ENCODE measurements around the gene GLIPR1L1.
A peak's percentile ranks its signal among the peaks of the same experiment; 100 is the strongest.

The GLIPR1L1 gene

DNA sequence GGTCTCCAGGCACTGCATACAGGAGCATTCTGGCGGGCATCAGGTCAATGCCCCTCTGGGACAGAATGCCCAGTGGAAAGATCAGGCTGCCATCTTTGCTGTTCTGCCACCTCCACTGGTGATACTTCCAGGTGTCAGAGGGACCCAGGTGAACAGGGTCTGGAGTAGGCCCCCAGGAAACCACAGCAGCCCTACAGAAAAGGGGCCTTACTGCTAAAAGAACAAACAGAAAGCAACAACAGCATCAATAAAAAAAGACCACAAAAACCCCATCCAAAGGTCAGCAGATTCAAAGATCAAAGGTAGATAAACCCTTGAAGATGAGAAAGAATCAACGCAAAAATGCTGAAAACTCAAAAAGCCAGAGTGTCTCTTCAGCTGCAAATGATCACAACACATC lies 15.9 kb downstream of the GLIPR1L1 start:
- DNase-seq (ENCODE audit: low read depth in 3 of 3), result no peak

DNA sequence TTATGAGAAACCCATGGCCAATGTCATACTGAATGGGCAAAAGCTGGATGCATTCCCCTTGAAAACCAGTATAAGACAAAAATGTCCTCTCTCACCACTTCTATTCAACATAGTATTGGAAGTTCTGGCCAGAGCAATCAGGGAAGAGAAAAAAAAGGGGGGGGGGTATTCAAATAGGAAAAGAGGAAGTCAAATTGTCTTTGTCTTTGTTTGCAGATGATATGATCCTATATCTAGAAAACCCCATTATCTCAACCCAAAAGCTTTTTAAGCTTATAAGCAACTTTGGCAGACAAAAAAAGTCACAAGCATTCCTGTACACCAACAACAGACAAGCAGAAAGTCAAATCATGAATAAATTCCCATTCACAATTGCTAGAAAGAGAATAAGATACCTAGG lies 19.5 kb downstream of the GLIPR1L1 start:
- no peak for DNase-seq (ENCODE audit: low read depth in 3 of 3)

- DNase-seq (ENCODE audit: low read depth in 3 of 3), result no peak
Observed at GRCh38 chr12:75360920-75361319, 26.4 kb downstream of the GLIPR1L1 start.

DNA sequence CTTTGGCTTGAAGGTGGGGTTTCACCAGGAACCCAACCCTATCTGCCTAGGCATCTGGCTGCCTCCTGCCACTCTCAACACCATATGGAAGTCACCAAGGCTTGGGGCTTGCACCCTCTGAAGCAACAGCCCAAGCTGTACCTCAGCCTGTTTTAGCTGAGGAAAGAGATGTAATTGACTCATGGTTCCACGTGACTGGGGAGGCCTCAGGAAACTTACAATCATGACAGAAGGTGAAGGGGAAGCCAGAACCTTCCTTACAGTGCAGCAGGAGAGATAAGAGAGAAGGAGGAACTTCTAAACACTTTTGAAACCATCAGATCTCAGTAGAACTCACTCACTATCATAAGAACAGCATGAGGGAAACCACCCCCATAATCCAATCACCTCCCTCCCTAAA lies 26.9 kb downstream of the GLIPR1L1 start:
- no peak for DNase-seq (ENCODE audit: low read depth in 3 of 3)

GRCh38 chr12:75364919-75365318 lies 30.4 kb downstream of the GLIPR1L1 start:
- no peak for DNase-seq (ENCODE audit: low read depth in 3 of 3)

DNA sequence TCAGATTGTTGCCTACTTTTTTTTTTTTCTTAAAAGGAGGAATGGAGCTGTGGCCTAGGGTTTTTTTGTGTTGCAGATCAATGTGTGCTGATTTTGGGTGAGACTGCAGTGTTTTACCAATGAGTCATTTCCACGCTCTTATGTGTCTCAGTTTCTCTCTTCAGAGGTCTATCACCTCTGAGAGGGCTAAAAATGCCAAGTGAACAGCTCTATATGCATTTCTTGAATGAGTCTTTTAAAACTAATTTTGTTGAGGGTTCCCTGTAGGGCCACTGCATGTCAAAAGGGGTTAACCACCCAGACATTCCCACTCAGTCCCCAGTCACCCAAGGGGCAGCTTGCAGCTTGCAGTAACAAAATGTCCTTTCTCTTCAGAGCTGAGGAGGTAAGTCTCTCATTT lies 32.2 kb downstream of the GLIPR1L1 start:
- DNase-seq (ENCODE audit: low read depth in 3 of 3), result no peak

- DNase-seq (ENCODE audit: low read depth in 3 of 3), result no peak
Observed at GRCh38 chr12:75374971-75375370, 40.5 kb downstream of the GLIPR1L1 start.

GRCh38 chr12:75378354-75378753 lies 43.9 kb downstream of the GLIPR1L1 start:
- no peak for DNase-seq (ENCODE audit: low read depth in 3 of 3)

- DNase-seq (ENCODE audit: low read depth in 3 of 3), result no peak
Observed at GRCh38 chr12:75389061-75389460, 54.6 kb downstream of the GLIPR1L1 start.

- DNase-seq (ENCODE audit: low read depth in 3 of 3), result no peak
Observed at GRCh38 chr12:75389706-75390105, 55.2 kb downstream of the GLIPR1L1 start.

DNA sequence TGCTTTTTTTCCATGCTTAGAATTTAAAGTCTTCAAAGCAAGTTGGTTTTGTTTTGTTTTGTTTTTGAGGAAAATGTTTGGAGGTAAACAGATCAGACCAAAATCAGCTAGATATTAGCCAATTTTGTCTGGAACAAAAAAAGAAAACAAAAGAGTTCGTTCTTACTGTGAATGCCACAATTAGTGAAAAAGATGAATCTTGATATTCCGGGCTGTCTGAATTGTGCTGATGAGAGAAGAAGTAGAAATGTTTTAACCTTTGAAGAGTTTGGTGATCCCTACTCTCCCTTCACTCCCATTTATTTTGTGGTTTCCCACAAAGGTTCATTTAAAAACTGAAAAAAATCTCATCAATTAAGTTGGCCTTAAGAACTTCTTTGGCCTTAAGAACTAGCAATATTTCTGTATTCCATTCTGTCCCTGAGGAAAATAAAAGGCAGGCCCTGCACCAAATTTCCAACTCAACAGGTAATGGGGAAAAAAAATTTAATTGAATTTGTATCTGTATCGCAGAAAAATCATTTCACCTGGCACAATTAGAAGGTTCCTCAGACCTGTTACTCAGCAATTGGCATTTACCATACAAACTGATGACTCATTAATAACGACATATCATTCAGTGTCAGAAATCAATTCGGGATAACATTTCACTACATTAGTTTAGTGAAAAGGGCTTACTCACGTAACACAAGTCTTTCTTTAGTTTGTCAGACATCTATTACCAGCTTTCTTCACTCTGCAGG lies 55.9 kb downstream of the GLIPR1L1 start:
- DNase-seq (ENCODE audit: low read depth in 3 of 3), result no peak

DNA sequence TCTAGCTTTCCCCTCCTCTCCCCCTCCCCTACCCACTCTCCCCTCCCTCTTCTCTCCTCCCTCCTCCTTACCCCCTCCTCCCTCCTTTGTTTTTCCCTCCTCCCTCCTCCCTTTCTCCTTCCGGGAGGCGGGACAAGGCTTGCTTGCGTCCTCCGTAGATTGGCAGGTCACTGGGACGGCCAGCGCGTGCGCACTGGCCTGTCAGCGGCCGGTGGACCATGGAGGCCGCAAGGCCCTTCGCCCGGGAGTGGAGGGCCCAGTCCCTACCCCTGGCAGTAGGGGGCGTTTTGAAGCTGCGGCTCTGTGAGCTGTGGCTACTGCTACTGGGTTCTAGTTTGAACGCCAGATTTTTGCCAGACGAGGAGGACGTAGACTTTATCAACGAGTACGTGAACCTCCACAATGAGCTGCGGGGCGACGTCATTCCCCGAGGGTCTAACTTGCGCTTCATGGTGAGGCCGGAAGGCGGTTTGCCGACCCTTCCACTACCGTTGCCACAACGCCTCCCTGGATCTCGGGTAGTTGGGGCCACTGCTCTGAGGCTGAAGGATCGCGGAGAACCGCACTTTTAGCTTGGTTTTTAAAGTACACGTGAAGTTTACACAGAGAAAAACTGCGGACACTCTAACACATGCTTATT lies 56.5 kb downstream of the GLIPR1L1 start, which contains the start of gene GLIPR1L2:
GLIPR1L2 (plus strand) TSS at position 191 of the 640 bp plus-strand sequence; CDS start at position 219, 28 bp downstream.
- peak; percentile 76 to 78 (median 77) for DNase-seq (ENCODE audit: low read depth in 3 of 3)

GRCh38 chr12:75404231-75404630 lies 69.8 kb downstream of the GLIPR1L1 start:
- no peak for DNase-seq (ENCODE audit: low read depth in 3 of 3)

DNA sequence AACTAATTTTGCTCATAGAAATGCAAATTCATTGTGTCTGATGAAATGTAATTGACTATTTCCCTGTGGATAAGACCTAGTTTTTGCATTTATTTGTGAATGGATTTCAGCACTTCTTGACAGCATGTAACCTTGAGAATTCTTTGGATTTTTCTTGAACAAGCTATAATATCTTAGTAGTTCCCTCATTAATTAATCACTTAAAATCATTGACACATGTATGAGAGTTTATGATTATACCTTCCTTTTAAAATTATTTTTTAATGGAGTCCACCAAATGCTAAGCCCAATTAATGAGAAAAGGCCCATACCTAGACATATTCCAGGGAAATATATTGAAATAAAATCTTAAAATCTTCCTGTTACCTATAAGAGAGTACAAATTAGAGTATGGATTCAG lies 73.2 kb downstream of the GLIPR1L1 start:
- no peak for DNase-seq (ENCODE audit: low read depth in 3 of 3)

DNA sequence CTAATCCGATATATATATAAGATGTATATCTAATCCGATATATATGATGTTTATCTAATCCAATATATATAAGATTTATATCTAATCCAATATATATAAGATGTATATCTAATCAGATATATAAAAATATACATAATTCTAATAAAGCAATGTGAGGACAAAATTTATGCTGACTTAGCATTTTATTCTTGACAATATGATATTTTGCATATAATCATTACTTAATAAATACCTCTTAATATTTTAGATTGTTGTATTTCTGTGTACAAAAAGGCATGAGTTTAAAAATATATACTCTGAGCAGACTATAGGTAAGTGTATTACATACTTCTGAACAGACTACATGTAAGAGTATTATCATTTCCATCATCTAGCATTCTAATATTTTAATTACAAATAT lies 75.4 kb downstream of the GLIPR1L1 start:
- no peak for DNase-seq (ENCODE audit: low read depth in 3 of 3)

DNA sequence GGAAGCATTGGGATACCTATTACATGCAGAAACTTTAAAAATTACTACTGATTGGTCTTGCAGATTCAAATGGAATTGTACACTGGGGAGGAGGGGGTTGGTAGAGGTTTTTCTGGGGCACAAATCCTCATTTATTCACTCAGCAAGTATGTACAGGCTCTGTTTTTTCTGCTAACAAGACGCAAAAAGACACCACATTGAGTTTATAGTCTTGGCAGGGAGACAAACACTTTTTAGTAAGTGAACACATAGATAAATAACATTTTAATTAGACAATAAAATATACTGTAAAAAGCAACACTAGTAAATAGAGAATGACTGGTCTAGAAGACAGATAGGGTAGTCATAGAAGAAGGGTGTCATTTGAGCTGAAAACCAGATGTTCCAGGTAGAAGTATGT lies 80.2 kb downstream of the GLIPR1L1 start:
- DNase-seq (ENCODE audit: low read depth in 3 of 3), result no peak

DNA sequence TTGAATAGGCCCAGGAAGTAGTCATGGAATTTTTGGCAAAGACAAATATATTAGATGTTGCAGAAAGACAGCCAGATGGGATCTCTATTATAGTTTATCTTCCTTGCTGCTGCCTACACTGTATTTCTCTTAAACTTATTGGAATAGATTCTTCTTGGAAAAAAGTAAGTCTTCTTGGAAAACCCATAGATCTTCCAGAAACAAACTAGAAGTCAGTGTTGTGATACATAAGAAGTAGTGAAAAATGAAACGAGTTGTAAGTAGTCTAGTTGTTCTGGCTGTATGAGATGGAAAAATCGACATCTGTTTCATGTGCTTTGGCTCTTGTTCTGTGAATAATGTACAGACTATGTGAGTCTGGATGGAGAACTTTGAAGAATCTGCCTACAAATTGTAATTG lies 85.4 kb downstream of the GLIPR1L1 start:
- no peak for DNase-seq (ENCODE audit: low read depth in 3 of 3)
